ENCODE measurements around the gene SLC46A2. TPM values are rescaled to one million over a fixed set of nuclear protein-coding genes. Genes with fewer than 3 reads are reported as not detected.

Gene SLC46A2
- total and polyA plus RNA-seq, 4 donors = 0.18 TPM; not detected in 3

DNA sequence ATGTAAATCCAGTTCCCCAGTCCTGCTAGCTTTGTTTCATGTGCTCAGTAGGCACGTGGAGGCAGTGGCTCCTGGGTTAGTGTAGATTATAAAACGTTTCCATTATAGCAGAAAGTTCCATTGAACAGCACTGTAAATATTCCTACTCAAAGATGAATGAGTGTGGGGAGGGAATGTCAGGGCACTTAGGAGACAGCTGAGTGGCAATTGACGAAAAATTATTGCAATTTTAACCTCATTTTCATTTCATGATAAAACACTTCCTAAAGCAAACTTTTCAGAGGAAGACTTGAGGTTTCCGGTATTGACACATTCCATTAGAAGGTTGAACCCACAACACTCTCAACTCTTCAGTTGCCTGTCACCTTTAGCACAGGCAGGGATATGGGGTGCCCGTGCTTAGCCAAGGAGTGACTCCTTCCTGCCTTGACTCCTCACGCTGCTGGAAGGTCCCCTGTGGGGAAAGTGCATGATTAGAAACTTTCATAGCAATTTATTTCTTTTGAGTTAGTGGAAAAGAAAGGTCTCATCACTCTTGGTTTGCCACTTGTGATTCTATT is 41.2 kb downstream of the SLC46A2 start:
- intact Hi-C loops (cut with DNase I) = loop anchor here in 1 of 2 donors (10.0 kb wide), 1 partner anchor 265 kb away; no protein-coding TSS in a partner anchor
- Histone ChIP-seq H3K4me3 (ENCODE audit: low read length in 2 of 2) (no peak overlapping the region), H3K27me3 (ENCODE audit: control insufficient read depth in 1 of 2, insufficient read depth in 2 of 2, low read length in 1 of 2) (no peaks in the 10 kb centered on the region), H3K36me3 (ENCODE audit: control insufficient read depth in 1 of 2, insufficient read depth in 2 of 2, low read length in 1 of 2) (no peaks in the 10 kb centered on the region), H3K9me3 (ENCODE audit: control insufficient read depth, low read length) (no peaks in the 10 kb centered on the region), H3K4me1 (ENCODE audit: control insufficient read depth in 1 of 2, insufficient read depth in 2 of 2, low read length in 2 of 2) (no peaks in the 10 kb centered on the region), H3K27ac (ENCODE audit: low read depth in 1 of 2, low read length in 2 of 2) (no peak overlapping the region)
- ATAC-seq (ENCODE audit: low FRiP score) (no peak), DNase-seq (no peak)
- 80 to 81% methylated on average over 6 of the region's 6 CpGs for WGBS, 2 donors

DNA sequence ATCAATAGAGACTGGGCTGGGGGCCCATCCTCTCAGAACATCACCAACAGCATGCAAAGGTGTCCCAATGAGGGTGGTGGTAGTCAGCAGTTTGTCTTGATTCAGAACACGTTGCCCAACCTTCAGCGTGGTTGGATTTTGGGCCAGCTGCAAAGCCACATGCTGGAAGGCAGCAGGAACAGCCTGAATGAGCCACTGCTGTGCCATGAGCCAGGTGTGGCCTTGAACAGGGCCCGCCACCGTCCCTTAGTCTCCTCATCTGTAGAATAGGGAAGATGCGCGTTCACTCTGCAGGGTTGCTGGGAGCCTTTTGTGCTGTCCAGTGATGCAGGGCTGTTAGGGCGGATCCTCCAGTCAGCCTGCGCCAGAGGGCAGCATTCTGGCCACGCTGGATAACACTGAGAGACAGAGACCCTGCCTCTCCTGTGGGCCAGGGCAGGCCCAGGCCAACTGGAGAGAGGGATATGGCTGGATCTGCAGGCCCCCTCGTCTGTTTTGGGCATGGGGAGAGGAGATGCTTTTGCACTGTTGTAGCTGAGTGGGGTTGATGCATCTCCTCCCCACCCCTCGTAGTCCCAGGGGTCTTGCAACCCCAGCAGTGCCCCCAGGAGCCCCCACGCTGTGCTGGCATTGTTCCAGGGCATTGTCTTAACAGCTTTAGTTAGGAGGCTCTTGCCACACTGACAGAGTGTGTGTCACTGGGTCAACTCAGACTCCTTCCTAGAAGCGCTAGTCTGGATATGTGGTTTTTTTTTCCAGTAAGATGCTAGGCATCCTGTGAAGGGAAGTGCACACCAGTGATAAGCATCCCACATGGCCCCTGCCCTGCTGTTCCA is 42.1 kb downstream of the SLC46A2 start:
- ATAC-seq (ENCODE audit: low FRiP score) = no peak

DNA sequence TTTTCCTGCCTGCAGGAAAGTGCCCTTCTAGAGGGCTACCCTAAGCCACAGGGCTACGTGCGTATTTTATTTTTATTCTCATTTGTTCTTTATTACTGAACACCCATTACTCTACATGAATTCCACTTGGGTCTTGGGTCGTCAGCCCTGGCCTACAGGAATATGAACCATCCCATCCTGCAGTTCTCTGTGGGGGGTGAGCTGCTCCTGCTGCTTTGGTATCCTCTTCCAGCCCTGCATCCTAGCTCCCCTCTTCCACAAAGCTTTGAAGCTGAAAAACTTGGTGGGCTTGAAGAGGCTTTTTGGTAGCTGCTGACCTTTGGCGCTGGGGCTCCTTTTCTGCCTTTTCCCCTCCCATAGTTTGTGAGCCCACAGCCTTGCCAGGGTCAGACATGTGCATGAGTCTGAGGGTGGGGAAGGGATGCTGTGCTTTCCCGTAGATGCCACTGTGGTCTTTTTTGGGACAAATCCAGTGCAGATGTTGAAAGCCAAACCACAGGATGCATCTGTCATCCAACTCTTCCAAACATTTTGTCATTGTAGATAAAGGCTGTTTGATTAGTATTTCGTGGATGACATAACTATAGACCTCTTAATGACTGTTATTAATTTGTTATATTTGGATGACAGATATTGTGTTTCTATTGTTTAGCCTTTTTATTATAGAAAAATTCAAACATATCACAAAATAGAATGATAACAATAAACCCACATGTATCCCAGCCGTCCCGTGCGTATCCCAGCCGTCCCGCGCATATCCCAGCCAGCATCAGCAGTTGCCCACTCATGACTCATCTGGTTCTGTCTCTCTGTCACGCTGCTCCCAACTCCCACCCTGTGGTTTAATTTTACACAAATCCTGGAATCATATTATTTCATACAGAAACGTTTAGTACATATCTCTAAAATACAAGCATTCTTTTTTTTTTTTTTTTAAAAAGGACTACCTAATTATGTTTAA is 43.9 kb downstream of the SLC46A2 start:
- Histone ChIP-seq H3K36me3 (ENCODE audit: control insufficient read depth in 1 of 2, insufficient read depth in 2 of 2, low read length in 1 of 2) (no peaks in the 10 kb centered on the region), H3K27me3 (ENCODE audit: control insufficient read depth in 1 of 2, insufficient read depth in 2 of 2, low read length in 1 of 2) (no peaks in the 10 kb centered on the region), H3K9me3 (ENCODE audit: control insufficient read depth, low read length) (no peaks in the 10 kb centered on the region), H3K27ac (ENCODE audit: low read depth in 1 of 2, low read length in 2 of 2) (no peak overlapping the region), H3K4me1 (ENCODE audit: control insufficient read depth in 1 of 2, insufficient read depth in 2 of 2, low read length in 2 of 2) (no peaks in the 10 kb centered on the region), H3K4me3 (ENCODE audit: low read length in 2 of 2) (no peak overlapping the region)
- 75% methylated on average over 14 of the region's 14 CpGs for WGBS, 2 donors
- ATAC-seq (ENCODE audit: low FRiP score) (no peak), DNase-seq (no peak)
- intact Hi-C loops (cut with DNase I) = loop anchor here in 1 of 2 donors (10.0 kb wide), 1 partner anchor 268 kb away; no protein-coding TSS in a partner anchor

More for the DNA sequence above, 42.1 kb downstream of the SLC46A2 start:
- no peaks in the 10 kb centered on the region for H3K4me1 ChIP-seq (ENCODE audit: control insufficient read depth in 1 of 2, insufficient read depth in 2 of 2, low read length in 2 of 2)
- no peak overlapping the region for H3K4me3 ChIP-seq (ENCODE audit: low read length in 2 of 2)
- no peak overlapping the region for H3K27ac ChIP-seq (ENCODE audit: low read depth in 1 of 2, low read length in 2 of 2)
- no peaks in the 10 kb centered on the region for H3K27me3 ChIP-seq (ENCODE audit: control insufficient read depth in 1 of 2, insufficient read depth in 2 of 2, low read length in 1 of 2)
- WGBS, 2 donors = 85 to 87% methylated on average over 13 of the region's 13 CpGs
- H3K36me3 ChIP-seq (ENCODE audit: control insufficient read depth in 1 of 2, insufficient read depth in 2 of 2, low read length in 1 of 2) = no peaks in the 10 kb centered on the region
- intact Hi-C loops (cut with DNase I) = loop anchor here in 1 of 2 donors (10.0 kb wide), 1 partner anchor 266 kb away; no protein-coding TSS in a partner anchor
- no peak for DNase-seq
- H3K9me3 ChIP-seq (ENCODE audit: control insufficient read depth, low read length) = no peaks in the 10 kb centered on the region

DNA sequence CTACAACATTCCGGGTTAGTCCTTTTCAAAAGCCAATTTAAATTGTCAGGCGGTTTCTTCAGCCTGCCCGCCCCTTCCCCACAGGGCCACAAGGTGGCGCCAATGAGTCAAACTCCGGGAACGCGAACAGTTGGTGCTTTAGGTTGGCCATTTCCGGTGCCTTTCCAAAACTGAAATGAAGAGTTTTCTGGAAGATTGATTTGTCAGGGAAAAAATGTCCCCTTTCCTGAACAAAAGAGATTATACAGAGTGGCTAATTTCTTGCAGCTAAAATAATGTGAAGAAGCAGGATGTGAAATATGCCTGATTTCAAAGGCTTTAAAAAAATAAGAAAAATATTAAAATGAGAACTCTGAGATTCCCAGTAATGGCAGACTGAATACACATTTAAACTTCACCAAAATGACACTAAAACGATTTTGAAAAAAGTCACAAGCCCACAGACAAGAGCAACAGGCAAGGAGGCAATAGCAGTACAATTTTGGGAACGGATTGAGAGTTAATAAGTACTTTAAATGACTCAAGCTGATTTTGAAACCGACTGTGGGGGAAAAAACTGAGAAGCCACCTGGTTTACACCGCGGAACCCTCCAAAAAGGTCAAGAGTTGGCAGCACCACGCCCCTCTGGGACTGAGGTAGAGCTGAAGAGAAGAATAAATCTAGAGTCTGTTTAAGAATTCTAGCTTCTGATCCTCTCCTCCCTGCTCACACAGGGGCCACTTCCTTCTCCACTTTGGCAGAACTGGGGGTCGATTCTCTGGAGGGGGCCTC is 45.7 kb downstream of the SLC46A2 start:
- no peaks in the 10 kb centered on the region for H3K9me3 ChIP-seq (ENCODE audit: control insufficient read depth, low read length)
- intact Hi-C loops (cut with DNase I) = loop anchor here in 1 of 2 donors (5.0 to 10.0 kb wide), 2 partner anchors 57 to 270 kb away; no protein-coding TSS in a partner anchor
- peak; percentile 84 to 95 for DNase-seq
- peak; percentile 90 for ATAC-seq (ENCODE audit: low FRiP score)
- no peaks in the 10 kb centered on the region for H3K27me3 ChIP-seq (ENCODE audit: control insufficient read depth in 1 of 2, insufficient read depth in 2 of 2, low read length in 1 of 2)
- no peaks in the 10 kb centered on the region for H3K4me1 ChIP-seq (ENCODE audit: control insufficient read depth in 1 of 2, insufficient read depth in 2 of 2, low read length in 2 of 2)
- no peak overlapping the region for H3K27ac ChIP-seq (ENCODE audit: low read depth in 1 of 2, low read length in 2 of 2)
- no peaks in the 10 kb centered on the region for H3K36me3 ChIP-seq (ENCODE audit: control insufficient read depth in 1 of 2, insufficient read depth in 2 of 2, low read length in 1 of 2)
- no peak overlapping the region for H3K4me3 ChIP-seq (ENCODE audit: low read length in 2 of 2)
- WGBS, 2 donors = 36 to 37% methylated on average over 15 of the region's 15 CpGs

DNA sequence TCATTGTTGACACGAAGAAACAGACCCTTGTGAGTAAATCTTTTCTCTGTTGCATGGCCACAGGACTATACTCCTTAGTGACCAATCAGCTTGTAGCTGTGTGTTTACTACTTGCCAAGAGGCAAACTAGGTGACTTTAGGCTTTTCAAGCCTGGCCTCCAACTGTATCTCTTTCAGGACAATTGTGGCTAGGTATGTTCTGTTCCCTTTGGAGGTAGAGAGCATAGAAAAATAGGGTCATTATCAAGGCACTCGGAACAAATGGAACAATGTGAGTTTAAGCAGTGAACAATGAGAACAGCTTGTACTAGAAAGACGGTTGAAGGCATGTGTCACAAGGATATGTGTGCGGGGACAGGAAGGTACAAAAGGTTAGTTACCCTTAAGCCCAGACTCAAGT is 48.1 kb downstream of the SLC46A2 start:
- H3K27ac ChIP-seq (ENCODE audit: low read depth in 1 of 2, low read length in 2 of 2) = no peak overlapping the region
- H3K36me3 ChIP-seq (ENCODE audit: control insufficient read depth in 1 of 2, insufficient read depth in 2 of 2, low read length in 1 of 2) = no peaks in the 10 kb centered on the region
- no peak overlapping the region for H3K4me3 ChIP-seq (ENCODE audit: low read length in 2 of 2)
- H3K27me3 ChIP-seq (ENCODE audit: control insufficient read depth in 1 of 2, insufficient read depth in 2 of 2, low read length in 1 of 2) = no peaks in the 10 kb centered on the region
- H3K9me3 ChIP-seq (ENCODE audit: control insufficient read depth, low read length) = no peaks in the 10 kb centered on the region
- ATAC-seq (ENCODE audit: low FRiP score) (no peak), DNase-seq (no peak)
- 91 to 94% methylated on average over 4 of the region's 4 CpGs for WGBS, 2 donors
- intact Hi-C loops (cut with DNase I) = loop anchor here in 1 of 2 donors (5.0 to 10.0 kb wide), 2 partner anchors 60 to 272 kb away; no protein-coding TSS in a partner anchor
- H3K4me1 ChIP-seq (ENCODE audit: control insufficient read depth in 1 of 2, insufficient read depth in 2 of 2, low read length in 2 of 2) = no peaks in the 10 kb centered on the region

DNA sequence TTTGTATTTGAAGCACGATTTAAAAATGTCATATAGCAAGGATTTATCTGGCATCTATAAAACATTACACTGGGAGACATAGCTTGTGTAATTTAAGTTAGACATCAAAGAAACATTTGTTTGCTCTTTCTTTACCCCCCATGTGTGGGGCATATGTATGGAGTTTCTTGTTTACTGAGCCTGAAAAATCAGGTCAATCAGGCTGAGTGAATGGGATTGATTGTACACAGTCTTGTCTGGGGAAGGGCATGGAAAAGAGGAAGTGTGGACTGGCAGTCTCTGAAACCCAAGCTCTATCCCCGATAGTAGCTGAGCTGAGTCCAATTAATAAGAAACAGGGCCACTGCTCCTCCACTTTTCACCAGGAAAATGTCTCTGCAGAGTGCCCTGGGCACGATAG is 49.4 kb downstream of the SLC46A2 start:
- no peak for DNase-seq
- 77 to 81% methylated on average over 3 of the region's 3 CpGs for WGBS, 2 donors
- no peak overlapping the region for H3K27ac ChIP-seq (ENCODE audit: low read depth in 1 of 2, low read length in 2 of 2)
- H3K4me1 ChIP-seq (ENCODE audit: control insufficient read depth in 1 of 2, insufficient read depth in 2 of 2, low read length in 2 of 2) = no peaks in the 10 kb centered on the region
- peaks cover 0 to 1% of the 10 kb centered on the region in 2 donors for H3K36me3 ChIP-seq (ENCODE audit: control insufficient read depth in 1 of 2, insufficient read depth in 2 of 2, low read length in 1 of 2)
- H3K27me3 ChIP-seq (ENCODE audit: control insufficient read depth in 1 of 2, insufficient read depth in 2 of 2, low read length in 1 of 2) = no peaks in the 10 kb centered on the region
- no peak overlapping the region for H3K4me3 ChIP-seq (ENCODE audit: low read length in 2 of 2)
- no peaks in the 10 kb centered on the region for H3K9me3 ChIP-seq (ENCODE audit: control insufficient read depth, low read length)
- intact Hi-C loops (cut with DNase I) = loop anchor here in 1 of 2 donors (5.0 to 10.0 kb wide), 2 partner anchors 61 to 274 kb away; no protein-coding TSS in a partner anchor
- no peak for ATAC-seq (ENCODE audit: low FRiP score)

DNA sequence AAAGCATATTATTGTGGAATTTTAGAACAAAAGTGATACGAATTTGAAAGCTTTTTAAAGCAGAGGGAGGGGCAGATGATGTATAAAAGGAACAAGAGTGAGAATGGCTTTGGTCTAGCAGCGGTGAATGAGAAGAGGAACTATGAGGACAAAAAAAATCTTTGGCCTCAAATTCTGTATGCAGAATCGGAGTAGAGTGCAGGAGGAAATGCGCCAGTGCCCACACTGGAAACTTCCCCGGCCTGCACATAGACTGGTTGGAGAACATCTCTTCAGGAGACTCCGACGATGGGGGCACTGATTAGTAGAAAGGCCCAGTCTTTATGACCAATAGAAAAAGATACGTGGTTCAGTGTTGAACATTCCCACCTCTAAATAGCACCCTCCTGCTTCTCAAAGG is 51.3 kb downstream of the SLC46A2 start:
- Histone ChIP-seq H3K9me3 (ENCODE audit: control insufficient read depth, low read length) (no peaks in the 10 kb centered on the region), H3K36me3 (ENCODE audit: control insufficient read depth in 1 of 2, insufficient read depth in 2 of 2, low read length in 1 of 2) (peaks cover 2 to 3% of the 10 kb centered on the region in 2 donors), H3K4me1 (ENCODE audit: control insufficient read depth in 1 of 2, insufficient read depth in 2 of 2, low read length in 2 of 2) (no peaks in the 10 kb centered on the region), H3K4me3 (ENCODE audit: low read length in 2 of 2) (no peak overlapping the region), H3K27ac (ENCODE audit: low read depth in 1 of 2, low read length in 2 of 2) (no peak overlapping the region), H3K27me3 (ENCODE audit: control insufficient read depth in 1 of 2, insufficient read depth in 2 of 2, low read length in 1 of 2) (no peaks in the 10 kb centered on the region)
- ATAC-seq (ENCODE audit: low FRiP score) (no peak), DNase-seq (peak in 1 of 2 donors; percentile 63)
- intact Hi-C loops (cut with DNase I) = no loop called here
- WGBS, 2 donors = 94 to 96% methylated on average over 8 of the region's 8 CpGs
